H1 (cell line): ENCODE results near the gene SKIDA1. TPM values are rescaled to one million over a fixed set of nuclear protein-coding genes. Genes with fewer than 3 reads are reported as not detected.

ENCODE experiments used
- CTCF ChIP-seq, 3 experiments: IDR thresholded peaks; 1 replicate in 2 of 3; 2 replicates in 1 of 3; pipeline versions ENCODE4 v1.5.1 to v1.6.1; 2011; ENCODE audit warnings: low read length in 3 of 3, mild to moderate bottlenecking in 3 of 3, inconsistent platforms in 2 of 3, low read depth in 1 of 3, moderate library complexity in 1 of 3; ENCODE audit not compliant: insufficient read depth in 1 of 3; ENCODE audit errors: control extremely low read depth in 1 of 3
- EZH2 ChIP-seq: fragments of 200-600 bp; sonication (generic); IDR thresholded peaks from 2 replicates; pipeline ENCODE4 v1.7.1; 2012; ENCODE audit warnings: low read depth, mild to moderate bottlenecking, moderate library complexity, low read length, inconsistent platforms; ENCODE audit not compliant: severe bottlenecking
- SAP30 ChIP-seq: fragments of 300-600 bp; sonication (generic); IDR thresholded peaks from 2 replicates; pipeline ENCODE4 v1.7.1; 2012; ENCODE audit warnings: low read length, moderate library complexity, mild to moderate bottlenecking, inconsistent platforms; ENCODE audit not compliant: insufficient read depth, insufficient replicate concordance
- TCF12 ChIP-seq: IDR thresholded peaks from 2 replicates; pipeline ENCODE4 v1.6.1; 2011; ENCODE audit warnings: low read depth, mild to moderate bottlenecking, low read length
- polyA plus RNA-seq, 7 experiments: library from polyadenylated mRNA; depleted of rRNA in 3 of 7; stranded (reverse) in 5 of 7; unstranded in 2 of 7; fragments of >200 nt in 5 of 7; fragments of 200-250 nt in 2 of 7; gene quantifications; 1 replicate in 5 of 7; 2 replicates in 1 of 7; 4 replicates in 1 of 7; pipeline versions ENCODE4 v1.2.1 to v1.2.3, GENCODE V29; 2011 to 2013; ENCODE audit warnings: missing spikeins in 2 of 7, mixed read lengths in 2 of 7
- total RNA-seq: library from RNA; stranded (reverse); fragmentation: NEBNext Ultra II Directional; extraction: Animal tissue kit (Norgen Biotek cat#: 25700); gene quantifications from 2 replicates; pipeline ENCODE4 v1.2.1, GENCODE V29; 2021

SKIDA1 gene
- total and polyA plus RNA-seq, 2 of the 8 experiments (the other 6 are each of a cell fraction or from before 2014, with no cell fraction given): 1.5 to 8.0 TPM

- TF ChIP-seq CTCF (IDR thresholded peaks at IDR 0.05; ENCODE audit: control extremely low read depth in 1 of 3, insufficient read depth in 1 of 3, low read depth in 1 of 3, low read length in 3 of 3) (no peak), EZH2 (no peak), SAP30 (no peak), TCF12 (no peak)
Measured at GRCh38 chr10:21530168-21530567, 4.7 kb upstream of the SKIDA1 start (continued).
